Measurements from ENCODE around the gene TACC3. TPM values are rescaled to one million over a fixed set of nuclear protein-coding genes. Genes with fewer than 3 reads are reported as not detected.

Gene TACC3
- total RNA-seq, 4 donors from 2014 or later: 4.6 to 15.6 (median 7.3) TPM

- intact Hi-C loops (cut with DNase I; ENCODE audit: low total_unique reads): no loop called here
- Histone ChIP-seq H3K9me3 (no peaks in the 10 kb centered on the region), H3K36me3 (no peaks in the 10 kb centered on the region), H3K4me1 (peaks cover 0 to 5% of the 10 kb centered on the region in 2 donors), H3K4me3 (no peak overlapping the region), H3K27ac (no peak overlapping the region), H3K27me3 (no peaks in the 10 kb centered on the region)
- DNase-seq: no peak
- TF ChIP-seq POLR2A (IDR thresholded peaks at IDR 0.05) (no peak), CTCF (IDR thresholded peaks at IDR 0.05) (no peak)
These were observed 34.8 kb downstream of the TACC3 start for GRCh38 chr4:1756079-1756478.

GRCh38 chr4:1756893-1757779, 35.8 kb downstream of the TACC3 start:
- Histone ChIP-seq H3K4me3 (no peak overlapping the region), H3K36me3 (no peaks in the 10 kb centered on the region)
- intact Hi-C loops (cut with DNase I; ENCODE audit: low total_unique reads): no loop called here

DNA sequence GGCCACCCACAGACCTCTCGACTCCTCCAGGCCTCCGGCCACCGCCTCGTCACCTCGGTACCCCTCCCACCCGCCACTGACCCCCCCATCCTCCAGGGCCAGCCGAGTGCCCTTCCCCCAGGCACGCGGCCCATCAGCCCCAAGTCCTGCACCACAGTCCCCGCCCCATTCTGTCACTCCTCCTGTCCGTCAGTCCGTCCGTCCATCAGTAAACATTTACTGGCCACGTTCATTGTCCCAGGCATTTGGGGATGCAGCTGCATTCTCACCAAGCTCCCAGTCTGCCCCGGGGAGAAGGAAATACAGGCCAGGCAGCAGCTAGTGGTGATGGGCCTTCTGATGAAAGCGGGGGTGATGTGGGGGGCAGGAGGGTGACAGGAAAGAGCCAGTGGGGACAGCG, 36.5 kb downstream of the TACC3 start:
- no peaks in the 10 kb centered on the region for H3K9me3 ChIP-seq
- no peak overlapping the region for H3K27ac ChIP-seq
- H3K27me3 ChIP-seq: no peaks in the 10 kb centered on the region
- no peaks in the 10 kb centered on the region for H3K4me1 ChIP-seq
- no peak for DNase-seq
- H3K4me3 ChIP-seq: no peak overlapping the region
- intact Hi-C loops (cut with DNase I; ENCODE audit: low total_unique reads): no loop called here
- H3K36me3 ChIP-seq: no peaks in the 10 kb centered on the region
- TF ChIP-seq POLR2A (IDR thresholded peaks at IDR 0.05) (no peak), CTCF (IDR thresholded peaks at IDR 0.05) (no peak)

More at GRCh38 chr4:1756893-1757779, 35.8 kb downstream of the TACC3 start:
- no peak for DNase-seq
- Histone ChIP-seq H3K27me3 (no peaks in the 10 kb centered on the region), H3K9me3 (no peaks in the 10 kb centered on the region), H3K27ac (no peak overlapping the region), H3K4me1 (peaks cover 0 to 5% of the 10 kb centered on the region in 2 donors)
- no peak for TF ChIP-seq POLR2A (IDR thresholded peaks at IDR 0.05)
- no peak for TF ChIP-seq CTCF (IDR thresholded peaks at IDR 0.05)

DNA sequence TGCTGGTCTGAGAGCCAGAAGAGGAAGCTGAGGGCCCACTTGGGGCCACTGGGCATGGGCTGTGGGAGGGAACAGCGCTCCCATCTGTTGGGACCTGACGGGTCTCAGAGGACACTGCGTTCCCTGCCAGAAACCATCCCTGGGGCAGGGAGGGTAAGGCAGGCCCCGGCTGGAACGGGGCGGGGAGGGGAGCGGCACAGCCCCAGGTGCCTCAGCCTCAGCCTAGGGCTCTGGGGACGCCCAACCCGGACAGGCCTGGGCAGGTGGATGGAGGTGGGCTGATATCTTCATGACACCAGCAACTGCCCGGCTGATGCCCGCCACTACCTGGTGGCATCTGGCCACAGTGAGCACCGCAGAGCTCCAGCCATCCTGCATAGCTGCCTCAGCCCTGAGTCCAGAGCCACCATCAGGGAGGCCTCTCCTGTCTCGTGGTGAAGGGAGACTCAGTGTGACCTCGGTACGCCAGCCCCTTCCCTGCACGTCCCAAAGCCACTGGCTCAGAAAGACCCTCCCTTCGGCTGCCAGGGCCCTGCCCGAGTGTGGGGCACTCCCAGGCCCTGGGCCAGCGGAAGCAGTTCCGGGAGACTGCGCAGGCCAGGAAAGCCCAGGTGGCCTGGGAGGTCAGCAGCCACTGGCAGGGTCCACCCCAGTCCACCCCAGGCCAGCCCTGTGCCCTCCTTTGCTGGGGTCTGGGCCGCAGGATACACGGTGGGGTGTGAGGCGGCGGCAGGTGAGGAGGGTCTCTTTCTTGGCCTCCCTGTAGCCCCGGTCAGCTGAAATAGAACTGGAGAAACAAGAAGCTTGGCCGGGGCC, 37.2 kb downstream of the TACC3 start:
- Histone ChIP-seq H3K9me3 (no peaks in the 10 kb centered on the region), H3K27me3 (no peaks in the 10 kb centered on the region), H3K27ac (no peak overlapping the region), H3K4me1 (peaks cover 0 to 2% of the 10 kb centered on the region in 2 donors), H3K4me3 (no peak overlapping the region), H3K36me3 (no peaks in the 10 kb centered on the region)
- intact Hi-C loops (cut with DNase I; ENCODE audit: low total_unique reads): no loop called here
- no peak for DNase-seq
- no peak for TF ChIP-seq POLR2A (IDR thresholded peaks at IDR 0.05)

DNA sequence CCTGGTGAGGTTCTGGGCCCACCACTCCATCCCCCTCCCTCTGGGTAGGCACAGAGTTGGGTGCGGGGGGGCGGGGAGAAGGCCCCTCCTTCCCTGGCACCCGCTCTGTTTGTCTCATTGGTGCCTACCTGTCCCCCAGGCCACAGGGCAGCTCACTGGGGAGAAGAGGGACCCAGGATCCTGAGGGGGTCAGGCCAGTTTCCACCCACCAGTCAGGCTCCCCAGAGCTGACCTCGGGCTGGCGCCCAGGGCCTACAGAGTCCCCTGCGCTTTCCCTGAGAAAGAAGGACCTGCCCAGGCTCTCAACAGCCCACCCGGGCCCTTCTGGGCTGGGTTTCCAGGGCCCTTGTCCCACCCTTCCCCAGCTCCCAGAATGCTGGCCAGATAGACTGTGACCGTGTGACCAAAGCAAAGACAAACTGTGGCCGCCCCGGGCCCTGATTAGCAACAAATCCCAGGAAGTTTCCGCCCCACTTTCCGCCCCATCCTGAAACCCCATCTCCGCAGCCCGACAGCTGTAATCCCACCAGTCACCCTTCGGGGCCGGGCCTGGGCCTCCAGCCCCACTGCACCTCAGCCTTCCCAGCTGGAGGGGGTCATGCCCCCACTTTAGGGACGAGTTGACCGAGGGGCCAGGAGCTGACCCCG, 38.0 kb downstream of the TACC3 start:
- Histone ChIP-seq H3K27ac (no peak overlapping the region), H3K9me3 (no peaks in the 10 kb centered on the region), H3K4me3 (no peak overlapping the region), H3K36me3 (no peaks in the 10 kb centered on the region), H3K27me3 (no peaks in the 10 kb centered on the region), H3K4me1 (peaks cover 0 to 6% of the 10 kb centered on the region in 2 donors)
- no peak for TF ChIP-seq POLR2A (IDR thresholded peaks at IDR 0.05)
- TF ChIP-seq CTCF (IDR thresholded peaks at IDR 0.05): no peak
- DNase-seq: no peak
- intact Hi-C loops (cut with DNase I; ENCODE audit: low total_unique reads): no loop called here

Measured in uterus (tissue), 4 donors.